Measurements from ENCODE around the gene EID2.

The EID2 gene

GRCh38 chr19:39550197-39550596, 10.2 kb upstream of the EID2 start:
- TF ChIP-seq POLR2A (IDR thresholded peaks at IDR 0.05; ENCODE audit: low read depth, low read length) = no peak
- no peak for DNase-seq (ENCODE audit: insufficient read length, low spot score)
- no peak for FAIRE-seq

- no peak for TF ChIP-seq POLR2A (IDR thresholded peaks at IDR 0.05; ENCODE audit: low read depth, low read length)
- no peak for DNase-seq (ENCODE audit: insufficient read length, low spot score)
- no peak for FAIRE-seq
Observed at GRCh38 chr19:39546599-39546998, 6.6 kb upstream of the EID2 start.

- DNase-seq (ENCODE audit: insufficient read length, low spot score) = no peak
- no peak for TF ChIP-seq POLR2A (IDR thresholded peaks at IDR 0.05; ENCODE audit: low read depth, low read length)
- no peak for FAIRE-seq
Observed at GRCh38 chr19:39544911-39545310, 5.0 kb upstream of the EID2 start.

- DNase-seq (ENCODE audit: insufficient read length, low spot score) (no peak), FAIRE-seq (no peak)
- no peak for TF ChIP-seq POLR2A (IDR thresholded peaks at IDR 0.05; ENCODE audit: low read depth, low read length)
Observed at GRCh38 chr19:39544226-39544903, 4.4 kb upstream of the EID2 start.

- no peak for TF ChIP-seq POLR2A (IDR thresholded peaks at IDR 0.05; ENCODE audit: low read depth, low read length)
- no peak for FAIRE-seq
- DNase-seq (ENCODE audit: insufficient read length, low spot score) = no peak
Observed at GRCh38 chr19:39543477-39543857, 3.5 kb upstream of the EID2 start.

DNA sequence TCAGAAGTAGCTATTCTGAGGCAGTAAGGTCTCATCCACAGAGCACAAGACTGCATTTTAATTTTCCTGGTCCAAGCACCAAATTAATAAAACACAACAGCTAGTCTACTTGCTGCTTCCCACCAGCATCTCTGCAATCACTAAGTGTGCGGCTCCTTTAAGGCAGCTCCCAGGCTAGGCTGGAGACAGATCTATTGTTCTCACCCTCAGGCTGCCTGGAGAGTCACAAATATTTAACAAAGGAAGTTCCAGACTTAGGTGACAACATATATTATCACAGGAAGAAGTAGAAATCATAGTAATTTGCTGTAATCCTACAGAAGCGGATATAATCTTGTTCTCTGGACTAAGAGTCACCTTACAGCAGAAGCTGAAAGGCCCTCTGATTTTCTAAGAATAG, 2.2 kb upstream of the EID2 start:
- FAIRE-seq (no peak), DNase-seq (ENCODE audit: insufficient read length, low spot score) (no peak)
- no peak for TF ChIP-seq POLR2A (IDR thresholded peaks at IDR 0.05; ENCODE audit: low read depth, low read length)

DNA sequence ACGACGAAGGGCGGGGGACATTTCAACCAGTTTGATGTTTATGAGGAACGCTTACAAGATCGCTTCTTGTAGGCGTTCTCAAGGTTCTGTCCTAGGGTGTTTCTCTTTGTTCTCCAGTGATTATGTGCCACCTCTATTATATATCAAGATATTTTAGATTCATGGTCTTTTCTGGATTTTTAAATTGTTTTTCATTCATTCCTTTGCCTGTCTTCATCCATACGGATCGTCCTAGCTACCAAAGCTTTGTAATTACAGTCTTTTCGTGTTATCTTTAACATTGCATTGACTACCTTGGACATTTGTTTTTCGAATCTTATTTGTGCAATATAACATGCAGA, 342 bp upstream of the EID2 start:
- no peak for TF ChIP-seq POLR2A (IDR thresholded peaks at IDR 0.05; ENCODE audit: low read depth, low read length)
- FAIRE-seq (no peak), DNase-seq (ENCODE audit: insufficient read length, low spot score) (no peak)

- no peak for FAIRE-seq
- peak; percentile 56 for DNase-seq (ENCODE audit: insufficient read length, low spot score)
- TF ChIP-seq POLR2A (IDR thresholded peaks at IDR 0.05; ENCODE audit: low read depth, low read length) = no peak
Observed at GRCh38 chr19:39539165-39539517, 820 bp downstream of the EID2 start.

DNA sequence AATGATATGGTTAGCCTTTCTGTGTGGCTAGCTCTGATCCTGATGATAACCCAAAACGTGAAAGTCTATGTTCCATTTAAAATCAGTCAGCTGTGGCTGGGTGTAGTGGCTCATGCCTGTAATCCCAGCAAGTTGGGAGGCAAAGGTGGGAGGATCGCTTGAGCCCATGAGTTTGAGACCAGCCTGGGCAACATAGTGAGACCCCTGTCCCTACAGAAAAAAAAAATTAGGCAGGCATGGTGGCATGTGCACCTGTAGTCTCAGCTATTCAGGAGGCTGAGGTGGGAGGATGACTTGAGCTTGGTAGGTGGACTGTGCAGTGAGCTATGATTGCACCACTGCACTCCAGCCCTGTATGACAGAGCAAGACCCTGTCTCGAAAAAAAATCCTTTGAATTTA, 6.2 kb downstream of the EID2 start:
- no peak for FAIRE-seq
- no peak for TF ChIP-seq POLR2A (IDR thresholded peaks at IDR 0.05; ENCODE audit: low read depth, low read length)
- DNase-seq (ENCODE audit: insufficient read length, low spot score) = no peak

DNA sequence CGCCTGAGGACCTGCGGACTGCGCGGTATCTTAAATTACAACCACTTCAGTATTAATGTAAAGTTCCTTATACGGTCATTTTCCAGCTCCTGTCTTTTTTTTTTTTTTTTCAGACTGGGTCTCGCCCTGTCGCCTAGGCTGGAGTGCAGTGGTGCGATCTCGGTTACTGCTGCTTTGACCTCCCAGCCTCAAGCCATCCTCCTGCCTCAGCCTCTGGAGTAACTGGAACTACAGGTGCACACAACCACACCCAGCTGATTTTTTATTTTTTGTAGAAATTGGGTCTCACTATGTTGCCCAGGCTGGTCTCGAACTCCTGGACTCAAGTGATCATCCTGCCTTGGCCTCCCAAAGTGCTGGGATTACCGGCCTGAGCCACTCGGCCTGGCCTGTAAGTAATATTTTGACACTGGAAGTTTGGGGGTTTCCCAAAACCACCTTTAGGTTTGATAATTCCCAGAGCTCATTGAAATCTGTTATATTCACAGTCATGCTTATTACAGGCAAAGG, 6.9 kb downstream of the EID2 start:
- DNase-seq (ENCODE audit: insufficient read length, low spot score) = no peak
- FAIRE-seq = no peak
- no peak for TF ChIP-seq POLR2A (IDR thresholded peaks at IDR 0.05; ENCODE audit: low read depth, low read length)

DNA sequence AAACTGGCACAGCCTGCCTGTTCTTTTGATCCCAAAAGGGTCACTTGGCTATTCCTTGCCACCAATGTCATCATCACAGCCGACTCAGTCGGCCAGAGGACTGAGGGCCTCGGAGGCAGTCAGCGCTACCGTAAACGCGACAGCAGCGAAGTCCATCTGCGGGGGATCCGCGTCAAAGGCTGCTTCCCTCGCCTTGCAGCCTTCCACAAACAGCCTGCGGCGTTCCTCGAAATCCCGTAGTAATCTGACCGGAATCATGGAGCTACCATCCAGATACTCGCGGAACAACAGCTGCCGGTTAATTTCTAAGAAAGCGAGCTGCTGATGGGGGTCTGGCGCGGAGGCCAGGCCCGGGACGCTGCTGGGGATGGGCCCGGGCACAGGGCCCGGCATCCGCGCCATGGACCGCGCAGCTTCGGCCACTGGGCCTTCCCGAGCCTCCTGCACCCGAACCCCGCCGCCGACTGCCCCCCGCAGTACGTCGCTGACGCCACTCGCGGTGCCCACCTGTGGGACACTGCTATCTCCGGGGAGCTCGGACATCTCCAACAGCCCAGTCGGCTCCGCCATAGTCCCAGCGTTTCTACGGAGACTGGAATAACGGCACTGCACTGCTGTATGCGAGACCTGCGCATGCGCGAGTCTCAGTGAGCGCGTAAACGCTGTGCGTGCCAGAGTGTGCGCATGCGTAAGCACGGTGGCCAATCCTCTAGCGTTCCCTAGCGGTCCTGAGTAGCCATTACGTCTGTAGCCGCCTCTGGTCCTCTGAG, 7.5 kb downstream of the EID2 start, which contains the start of gene EID2B:
Gene EID2B (minus strand): TSS at position 620 of the 770 bp plus-strand sequence. CDS start 50 bp downstream, at position 570.
- DNase-seq (ENCODE audit: insufficient read length, low spot score) (peak; percentile 97), FAIRE-seq (peak; percentile 77)
- peak; percentile 92 for TF ChIP-seq POLR2A (IDR thresholded peaks at IDR 0.05; ENCODE audit: low read depth, low read length)

DNA sequence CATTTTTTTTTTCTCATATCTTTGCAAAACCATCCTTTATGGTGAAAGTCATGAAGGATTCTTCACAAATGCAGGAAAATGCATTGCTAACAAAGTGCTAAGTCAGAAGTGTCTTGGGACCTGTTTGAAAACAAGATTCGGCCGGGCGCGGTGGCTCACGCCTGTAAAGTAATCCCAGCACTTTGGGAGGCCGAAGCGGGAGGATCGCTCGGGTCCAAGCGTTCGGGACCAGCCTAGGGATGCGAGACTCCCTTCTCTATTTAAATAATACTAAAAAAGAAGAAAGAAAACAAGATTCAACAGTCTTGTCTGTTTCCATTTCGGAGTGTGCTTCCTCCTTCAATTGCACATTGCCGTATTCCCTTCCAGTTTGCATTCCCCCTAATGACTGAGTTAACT, 8.1 kb downstream of the EID2 start:
- TF ChIP-seq POLR2A (IDR thresholded peaks at IDR 0.05; ENCODE audit: low read depth, low read length) = no peak
- DNase-seq (ENCODE audit: insufficient read length, low spot score) (no peak), FAIRE-seq (no peak)

DNA sequence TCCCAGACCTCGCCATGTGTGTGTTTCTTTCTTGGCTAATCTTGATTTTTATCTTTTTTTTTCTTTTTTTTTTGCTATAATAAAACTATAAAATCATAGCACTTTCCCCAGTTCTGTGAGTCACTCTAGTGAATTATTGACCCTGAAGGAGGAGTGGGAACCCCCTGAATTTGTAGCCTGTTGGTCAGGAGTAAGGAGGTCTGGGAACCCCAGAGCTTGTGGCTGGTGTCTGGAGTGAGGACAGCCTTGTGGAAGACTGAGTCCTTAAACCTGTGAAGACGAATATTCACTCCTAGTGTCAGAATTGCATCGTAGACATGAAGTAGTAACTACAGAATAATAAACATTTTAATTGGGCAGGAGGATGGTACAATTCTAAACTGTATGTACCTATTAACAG, 14.8 kb downstream of the EID2 start:
- no peak for TF ChIP-seq POLR2A (IDR thresholded peaks at IDR 0.05; ENCODE audit: low read depth, low read length)
- no peak for DNase-seq (ENCODE audit: insufficient read length, low spot score)
- FAIRE-seq = no peak

DNA sequence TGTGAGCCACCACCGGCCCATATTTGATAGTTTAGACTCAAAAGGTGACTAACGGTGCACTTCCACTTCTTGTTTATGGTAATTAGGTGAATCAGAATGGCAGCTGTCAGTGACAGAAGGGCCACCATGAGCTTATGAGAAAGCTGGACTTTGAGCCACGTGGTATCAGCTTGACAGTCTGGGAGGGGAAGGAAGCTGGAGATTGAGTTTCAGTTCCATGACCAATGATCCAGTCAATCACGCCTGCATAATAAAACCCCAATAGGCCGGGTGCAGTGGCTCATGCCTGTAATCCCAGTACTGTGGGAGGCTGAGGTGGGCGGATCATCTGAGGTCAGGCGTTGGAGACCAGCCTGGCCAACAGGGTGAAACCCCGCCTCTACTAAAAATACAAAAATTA, 15.5 kb downstream of the EID2 start:
- FAIRE-seq (no peak), DNase-seq (ENCODE audit: insufficient read length, low spot score) (no peak)
- no peak for TF ChIP-seq POLR2A (IDR thresholded peaks at IDR 0.05; ENCODE audit: low read depth, low read length)
